OCI-LY1 (cell line): ENCODE data around the gene NOXRED1.

Source experiments
- H2AFZ ChIP-seq: fragments of 200-600 bp; sonication (generic), shearing (Covaris generic); 2 replicates; pipeline ENCODE4 v1.6.0; 2014; ENCODE audit warnings: antibody characterized with exemption, mild to moderate bottlenecking, low read length
- H3F3A ChIP-seq: fragments of 200-600 bp; sonication (generic), shearing (Covaris generic); 2 replicates; pipeline ENCODE4 v1.6.0; 2014; ENCODE audit warnings: mild to moderate bottlenecking, antibody characterized with exemption, low read length, moderate library complexity; ENCODE audit not compliant: insufficient read depth
- H3K27ac ChIP-seq: fragments of 200-600 bp; sonication (generic); 2 replicates; pipeline ENCODE4 v1.5.1; 2014; ENCODE audit warnings: low read length, mixed run types, mild to moderate bottlenecking, low read depth; ENCODE audit not compliant: poor library complexity, severe bottlenecking
- H3K27me3 ChIP-seq: fragments of 200-600 bp; sonication (generic); 2 replicates; pipeline ENCODE4 v1.6.0; 2014; ENCODE audit warnings: antibody characterized with exemption, mild to moderate bottlenecking, low read length, moderate library complexity; ENCODE audit not compliant: insufficient read depth
- H3K36me3 ChIP-seq: fragments of 200-600 bp; sonication (generic); 2 replicates; pipeline ENCODE4 v1.6.1; 2014; ENCODE audit warnings: mild to moderate bottlenecking, antibody characterized with exemption, low read length, moderate library complexity, mixed read lengths; ENCODE audit not compliant: insufficient read depth
- H3K4me1 ChIP-seq: fragments of 200-600 bp; sonication (generic); 2 replicates; pipeline ENCODE4 v1.5.1; 2014; ENCODE audit warnings: mild to moderate bottlenecking, low read length, moderate library complexity; ENCODE audit not compliant: insufficient read depth, severe bottlenecking
- H3K4me2 ChIP-seq: fragments of 200-600 bp; sonication (generic), shearing (Covaris generic); 2 replicates; pipeline ENCODE4 v1.6.1; 2014; ENCODE audit warnings: low read length
- H3K4me3 ChIP-seq: fragments of 200-600 bp; sonication (generic); 2 replicates; pipeline ENCODE4 v1.5.1; 2014; ENCODE audit warnings: low read length, low read depth, mild to moderate bottlenecking, mixed read lengths; ENCODE audit not compliant: poor library complexity, severe bottlenecking
- H3K79me2 ChIP-seq: fragments of 200-600 bp; shearing (Covaris generic); 2 replicates; pipeline ENCODE4 v1.6.1; 2016; ENCODE audit warnings: mixed run types, low read length, mixed read lengths; ENCODE audit not compliant: insufficient read depth
- H3K9ac ChIP-seq: fragments of 200-600 bp; sonication (generic), shearing (Covaris generic); 2 replicates; pipeline ENCODE4 v1.6.1; 2014; ENCODE audit warnings: mild to moderate bottlenecking, low read length, mixed read lengths
- H3K9me2 ChIP-seq: fragments of 200-600 bp; sonication (generic), shearing (Covaris generic); 2 replicates; pipeline ENCODE4 v1.6.1; 2014; ENCODE audit warnings: low read depth, mild to moderate bottlenecking, low read length, mixed read lengths
- H3K9me3 ChIP-seq: fragments of 200-600 bp; shearing (Covaris generic); 2 replicates; pipeline ENCODE4 v1.6.1; 2014; ENCODE audit warnings: low read length, mixed read lengths
- H4K20me1 ChIP-seq: fragments of 200-600 bp; sonication (generic), shearing (Covaris generic); 2 replicates; pipeline ENCODE4 v1.6.0; 2016; ENCODE audit warnings: mild to moderate bottlenecking, low read length; ENCODE audit not compliant: insufficient read depth
- CTCF ChIP-seq: fragments of 200-600 bp; sonication (generic), shearing (Covaris generic); IDR thresholded peaks from 2 replicates; pipeline ENCODE4 v1.5.1; 2017; ENCODE audit warnings: mild to moderate bottlenecking, antibody characterized with exemption, low read length, moderate library complexity, mixed read lengths
- EZH2 ChIP-seq: fragments of 200-600 bp; sonication (generic), shearing (Covaris generic); IDR thresholded peaks from 2 replicates; pipeline ENCODE4 v1.8.0; 2017; ENCODE audit warnings: borderline replicate concordance, mixed run types, mild to moderate bottlenecking, antibody characterized with exemption, low read length, moderate library complexity, mixed read lengths

The NOXRED1 gene

DNA sequence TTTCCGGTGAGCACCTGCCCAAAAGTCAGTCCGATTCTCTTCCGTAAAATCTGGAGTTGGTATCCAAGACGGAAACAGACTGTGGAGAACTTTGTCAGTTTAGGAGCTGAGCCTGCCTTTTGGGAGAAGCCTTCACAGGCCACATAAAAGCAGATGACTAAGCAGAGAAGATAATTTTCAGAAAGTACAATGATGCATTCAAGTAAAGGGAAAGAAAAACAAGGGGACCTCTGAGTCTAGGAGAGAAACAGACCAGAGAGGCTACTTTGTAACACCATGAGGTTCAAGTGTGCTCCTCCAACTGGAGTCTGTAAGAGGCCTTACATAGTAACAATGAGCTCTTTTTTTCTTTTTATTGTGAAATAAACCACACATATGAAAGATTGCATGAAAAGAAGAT is 67.5 kb downstream of the NOXRED1 start:
- Histone ChIP-seq H3K4me3 (no peak overlapping the region), H3K9me3 (no peaks in the 10 kb centered on the region), H3K36me3 (peaks cover 39% of the 10 kb centered on the region), H3K27ac (no peak overlapping the region), H3K4me2 (no peak overlapping the region), H2AFZ (no peak overlapping the region), H3K9ac (no peak overlapping the region), H3K79me2 (peaks cover 54% of the 10 kb centered on the region), H3K27me3 (no peaks in the 10 kb centered on the region), H3F3A (no peaks in the 10 kb centered on the region), H3K4me1 (peaks cover 11% of the 10 kb centered on the region), H3K9me2 (no peaks in the 10 kb centered on the region), H4K20me1 (no peaks in the 10 kb centered on the region)
- TF ChIP-seq EZH2 (no peak), CTCF (no peak)

DNA sequence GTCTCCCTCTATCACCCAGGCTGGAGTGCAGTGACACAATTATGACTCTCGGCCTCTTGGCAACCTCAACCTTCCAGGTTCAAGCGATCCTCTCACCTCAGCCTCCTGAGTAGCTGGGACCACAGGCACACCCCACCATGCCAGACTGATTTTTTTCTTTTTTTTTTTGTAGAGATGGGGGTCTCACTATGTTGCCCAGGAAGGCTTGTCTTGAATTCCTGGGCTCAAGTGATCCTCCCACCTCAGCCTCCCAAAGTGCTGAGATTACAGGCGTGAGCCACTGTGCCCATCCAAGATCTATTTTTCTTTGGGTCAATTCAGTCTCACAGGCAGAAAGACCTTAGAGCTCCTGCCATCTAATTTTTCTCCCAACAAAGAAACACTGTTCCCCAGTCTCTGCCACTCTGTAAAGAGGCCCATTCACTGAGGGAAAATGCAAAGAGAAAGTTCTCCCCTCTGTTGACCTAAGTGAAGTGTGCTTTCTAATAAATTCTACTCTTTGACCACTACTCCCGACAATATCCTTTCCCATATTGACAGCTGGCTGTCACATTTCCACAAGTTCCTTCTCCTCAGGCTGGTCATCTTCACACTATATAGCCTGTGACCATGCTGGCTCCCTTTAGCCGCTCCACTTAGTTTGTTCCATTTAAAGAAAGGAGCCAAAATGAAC is 69.7 kb downstream of the NOXRED1 start:
- no peak overlapping the region for H3K27ac ChIP-seq
- no peaks in the 10 kb centered on the region for H4K20me1 ChIP-seq
- peaks cover 11% of the 10 kb centered on the region for H3K4me1 ChIP-seq
- peaks cover 34% of the 10 kb centered on the region for H3K79me2 ChIP-seq
- H3K9me3 ChIP-seq, result no peaks in the 10 kb centered on the region
- H3K36me3 ChIP-seq, result peaks cover 43% of the 10 kb centered on the region
- no peaks in the 10 kb centered on the region for H3F3A ChIP-seq
- H3K27me3 ChIP-seq, result no peaks in the 10 kb centered on the region
- no peak overlapping the region for H2AFZ ChIP-seq
- H3K9me2 ChIP-seq, result no peaks in the 10 kb centered on the region
- no peak overlapping the region for H3K4me3 ChIP-seq
- no peak overlapping the region for H3K9ac ChIP-seq
- TF ChIP-seq EZH2, result no peak
- no peak for TF ChIP-seq CTCF
- no peak overlapping the region for H3K4me2 ChIP-seq

GRCh38 chr14:77347751-77348150 is 75.6 kb downstream of the NOXRED1 start:
- Histone ChIP-seq H3K27me3 (no peaks in the 10 kb centered on the region), H3K9me2 (no peaks in the 10 kb centered on the region), H3F3A (no peaks in the 10 kb centered on the region), H3K79me2 (0 out of 2 replicates have a peak, but pooled peaks cover under 1% of the 10 kb centered on the region), H2AFZ (no peak overlapping the region), H3K9ac (no peak overlapping the region), H3K9me3 (no peaks in the 10 kb centered on the region), H3K4me1 (peaks cover 24% of the 10 kb centered on the region), H3K4me3 (no peak overlapping the region), H3K36me3 (peaks cover 71% of the 10 kb centered on the region), H3K4me2 (no peak overlapping the region), H3K27ac (peak overlapping the region; percentile 70), H4K20me1 (no peaks in the 10 kb centered on the region)
- TF ChIP-seq CTCF (no peak), EZH2 (no peak)
